ENCODE data around the gene RFC3.

- no peak for TF ChIP-seq REPIN1 (tag by site-specific recombination; IDR thresholded peaks at IDR 0.05; ENCODE audit: low read depth)
- TF ChIP-seq CTCF (tag by site-specific recombination; IDR thresholded peaks at IDR 0.05): no peak
- TF ChIP-seq SP2 (tag by site-specific recombination; IDR thresholded peaks at IDR 0.05): no peak
- no peak for TF ChIP-seq ZNF639 (tag by site-specific recombination; IDR thresholded peaks at IDR 0.05)
- TF ChIP-seq ZNF121 (tag by site-specific recombination; IDR thresholded peaks at IDR 0.05): no peak
- no peak for TF ChIP-seq YY1 (tag by site-specific recombination; IDR thresholded peaks at IDR 0.05)
- TF ChIP-seq ZNF175 (tag by site-specific recombination; IDR thresholded peaks at IDR 0.05): no peak
- no peak for TF ChIP-seq ZNF138 (tag by site-specific recombination; IDR thresholded peaks at IDR 0.05; ENCODE audit: borderline replicate concordance)
- TF ChIP-seq ZBTB21 (tag by site-specific recombination; IDR thresholded peaks at IDR 0.05): no peak
- TF ChIP-seq SALL2 (tag by site-specific recombination; IDR thresholded peaks at IDR 0.05; ENCODE audit: borderline replicate concordance): no peak
- no peak for TF ChIP-seq PRDM10 (tag by site-specific recombination; IDR thresholded peaks at IDR 0.05)
- no peak for TF ChIP-seq PBX3 (CRISPR knock-in tag; IDR thresholded peaks at IDR 0.05)
- TF ChIP-seq BCL6B (tag by site-specific recombination; IDR thresholded peaks at IDR 0.05): no peak
- no peak for TF ChIP-seq OVOL3 (tag by site-specific recombination; IDR thresholded peaks at IDR 0.05)
Observed at GRCh38 chr13:33796095-33796494, 21.9 kb upstream of the RFC3 start.

Measured in HEK293 (cell line).